SK-N-MC (cell line): Measurements from ENCODE around the gene OR2AE1.

Source experiments
- EZH2 ChIP-seq: fragments of 200-600 bp; sonication (generic); IDR thresholded peaks from one replicate; pipeline ENCODE4 v1.6.1; 2017; ENCODE audit warnings: antibody characterized with exemption
- POLR2AphosphoS5 ChIP-seq: IDR thresholded peaks from 2 replicates; pipeline ENCODE4 v1.6.1; 2012; ENCODE audit warnings: mild to moderate bottlenecking, low read depth, low read length, borderline replicate concordance

GRCh38 chr7:99835189-99835588, 41.6 kb downstream of the OR2AE1 start:
- TF ChIP-seq EZH2 (no peak), POLR2AphosphoS5 (no peak)
